ENCODE results near the gene MEG3. TPM values are rescaled to one million over a fixed set of nuclear protein-coding genes. Genes with fewer than 3 reads are reported as not detected.

The MEG3 gene
- total RNA-seq, 2 experiments from 2014 or later = not detected

GRCh38 chr14:100783630-100784370 is 42.1 kb upstream of the MEG3 start:
- POLR2A ChIA-PET = no interaction called here
- DNase-seq = no peak
- H3K9me3 Mint-ChIP-seq = no peaks in the 10 kb centered on the region
- CTCF ChIA-PET = no interaction called here
- no peaks in the 10 kb centered on the region for H3K36me3 Mint-ChIP-seq
- H3K4me3 Mint-ChIP-seq = no peak overlapping the region
- no peak overlapping the region for H3K27ac Mint-ChIP-seq
- no peaks in the 10 kb centered on the region for H3K4me1 Mint-ChIP-seq (ENCODE audit: low read depth)
- intact Hi-C loops (cut with micrococcal nuclease) = no loop called here
- H3K27me3 Mint-ChIP-seq = peaks cover 5% of the 10 kb centered on the region

GRCh38 chr14:100784523-100785337 is 41.2 kb upstream of the MEG3 start:
- intact Hi-C loops (cut with micrococcal nuclease) = no loop called here
- Mint-ChIP-seq H3K27me3 (peaks cover 5% of the 10 kb centered on the region), H3K4me1 (ENCODE audit: low read depth) (no peaks in the 10 kb centered on the region), H3K36me3 (no peaks in the 10 kb centered on the region), H3K27ac (no peak overlapping the region), H3K9me3 (no peaks in the 10 kb centered on the region), H3K4me3 (no peak overlapping the region)
- CTCF ChIA-PET = no interaction called here
- POLR2A ChIA-PET = no interaction called here
- DNase-seq = no peak

- peaks cover 5% of the 10 kb centered on the region for H3K27me3 Mint-ChIP-seq
- intact Hi-C loops (cut with micrococcal nuclease) = no loop called here
- no peaks in the 10 kb centered on the region for H3K36me3 Mint-ChIP-seq
- no peak overlapping the region for H3K4me3 Mint-ChIP-seq
- CTCF ChIA-PET = no interaction called here
- no peak for DNase-seq
- H3K4me1 Mint-ChIP-seq (ENCODE audit: low read depth) = no peaks in the 10 kb centered on the region
- no peaks in the 10 kb centered on the region for H3K9me3 Mint-ChIP-seq
- H3K27ac Mint-ChIP-seq = no peak overlapping the region
- POLR2A ChIA-PET = no interaction called here
These were observed 40.6 kb upstream of the MEG3 start for GRCh38 chr14:100785338-100785615.

GRCh38 chr14:100785626-100786025 is 40.3 kb upstream of the MEG3 start:
- Mint-ChIP-seq H3K4me1 (ENCODE audit: low read depth) (no peaks in the 10 kb centered on the region), H3K4me3 (no peak overlapping the region), H3K9me3 (no peaks in the 10 kb centered on the region), H3K27ac (no peak overlapping the region), H3K27me3 (peaks cover 5% of the 10 kb centered on the region), H3K36me3 (no peaks in the 10 kb centered on the region)
- POLR2A ChIA-PET = no interaction called here
- no peak for DNase-seq
- intact Hi-C loops (cut with micrococcal nuclease) = no loop called here
- CTCF ChIA-PET = no interaction called here

- DNase-seq = no peak
- H3K27me3 Mint-ChIP-seq = peaks cover 7% of the 10 kb centered on the region
- ChIA-PET POLR2A (no interaction called here), CTCF (no interaction called here)
- H3K9me3 Mint-ChIP-seq = no peaks in the 10 kb centered on the region
- H3K4me1 Mint-ChIP-seq (ENCODE audit: low read depth) = no peaks in the 10 kb centered on the region
- H3K27ac Mint-ChIP-seq = no peak overlapping the region
- H3K36me3 Mint-ChIP-seq = no peaks in the 10 kb centered on the region
- H3K4me3 Mint-ChIP-seq = no peak overlapping the region
- intact Hi-C loops (cut with micrococcal nuclease) = no loop called here
These were observed 39.8 kb upstream of the MEG3 start for GRCh38 chr14:100786131-100786530.

- H3K4me3 Mint-ChIP-seq = no peak overlapping the region
- POLR2A ChIA-PET = no interaction called here
- CTCF ChIA-PET = no interaction called here
- peaks cover 7% of the 10 kb centered on the region for H3K27me3 Mint-ChIP-seq
- no peaks in the 10 kb centered on the region for H3K9me3 Mint-ChIP-seq
- H3K4me1 Mint-ChIP-seq (ENCODE audit: low read depth) = no peaks in the 10 kb centered on the region
- no peaks in the 10 kb centered on the region for H3K36me3 Mint-ChIP-seq
- intact Hi-C loops (cut with micrococcal nuclease) = no loop called here
- DNase-seq = no peak
- no peak overlapping the region for H3K27ac Mint-ChIP-seq
These were observed 39.2 kb upstream of the MEG3 start for GRCh38 chr14:100786576-100787219.

- ChIA-PET POLR2A (no interaction called here), CTCF (no interaction called here)
- Mint-ChIP-seq H3K4me1 (ENCODE audit: low read depth) (no peaks in the 10 kb centered on the region), H3K9me3 (no peaks in the 10 kb centered on the region), H3K36me3 (no peaks in the 10 kb centered on the region), H3K27ac (no peak overlapping the region), H3K4me3 (no peak overlapping the region), H3K27me3 (peaks cover 7% of the 10 kb centered on the region)
- DNase-seq = no peak
- intact Hi-C loops (cut with micrococcal nuclease) = no loop called here
These were observed 38.3 kb upstream of the MEG3 start for GRCh38 chr14:100787659-100788058.

- H3K27me3 Mint-ChIP-seq = peaks cover 7% of the 10 kb centered on the region
These were observed 37.4 kb upstream of the MEG3 start for GRCh38 chr14:100788517-100788916.

GRCh38 chr14:100788942-100789341 is 37.0 kb upstream of the MEG3 start:
- ChIA-PET CTCF (interaction anchor here (0.6 kb wide), 1 partner anchor 126 kb away, joined by 4 read pairs; no protein-coding TSS in a partner anchor), POLR2A (no interaction called here)
- intact Hi-C loops (cut with micrococcal nuclease) = no loop called here
- peaks cover 7% of the 10 kb centered on the region for H3K27me3 Mint-ChIP-seq
- H3K36me3 Mint-ChIP-seq = no peaks in the 10 kb centered on the region
- no peaks in the 10 kb centered on the region for H3K4me1 Mint-ChIP-seq (ENCODE audit: low read depth)
- no peak for DNase-seq
- no peaks in the 10 kb centered on the region for H3K9me3 Mint-ChIP-seq
- H3K27ac Mint-ChIP-seq = no peak overlapping the region
- H3K4me3 Mint-ChIP-seq = no peak overlapping the region

More at GRCh38 chr14:100788517-100788916, 37.4 kb upstream of the MEG3 start:
- no peak overlapping the region for H3K4me3 Mint-ChIP-seq
- DNase-seq = no peak
- no peak overlapping the region for H3K27ac Mint-ChIP-seq
- CTCF ChIA-PET = interaction anchor here (0.6 kb wide), 1 partner anchor 125 kb away, joined by 4 read pairs; no protein-coding TSS in a partner anchor
- intact Hi-C loops (cut with micrococcal nuclease) = no loop called here
- POLR2A ChIA-PET = no interaction called here
- H3K36me3 Mint-ChIP-seq = no peaks in the 10 kb centered on the region
- H3K4me1 Mint-ChIP-seq (ENCODE audit: low read depth) = no peaks in the 10 kb centered on the region
- H3K9me3 Mint-ChIP-seq = no peaks in the 10 kb centered on the region

GRCh38 chr14:100789460-100790417 is 36.2 kb upstream of the MEG3 start:
- ChIA-PET CTCF (no interaction called here), POLR2A (no interaction called here)
- Mint-ChIP-seq H3K36me3 (no peaks in the 10 kb centered on the region), H3K4me3 (no peak overlapping the region), H3K4me1 (ENCODE audit: low read depth) (no peaks in the 10 kb centered on the region), H3K9me3 (no peaks in the 10 kb centered on the region), H3K27ac (no peak overlapping the region), H3K27me3 (peaks cover 7% of the 10 kb centered on the region)
- DNase-seq = no peak
- intact Hi-C loops (cut with micrococcal nuclease) = no loop called here

- ChIA-PET POLR2A (no interaction called here), CTCF (no interaction called here)
- Mint-ChIP-seq H3K4me3 (no peak overlapping the region), H3K4me1 (ENCODE audit: low read depth) (no peaks in the 10 kb centered on the region), H3K27me3 (peaks cover 7% of the 10 kb centered on the region), H3K9me3 (no peaks in the 10 kb centered on the region), H3K36me3 (no peaks in the 10 kb centered on the region), H3K27ac (no peak overlapping the region)
- DNase-seq = no peak
- intact Hi-C loops (cut with micrococcal nuclease) = no loop called here
These were observed 35.2 kb upstream of the MEG3 start for GRCh38 chr14:100790502-100791347.

All from activated CD4-positive, alpha-beta memory T cell treated with anti-CD3 and anti-CD28 coated beads for 36 hours (primary cell).